ENCODE data around the gene TXNDC8.

GRCh38 chr9:110276781-110277180 is 60.9 kb downstream of the TXNDC8 start:
- TF ChIP-seq CTCF (IDR thresholded peaks at IDR 0.05): no peak
- TF ChIP-seq POLR2AphosphoS5 (IDR thresholded peaks at IDR 0.05; ENCODE audit: low read depth, low read length): no peak
- no peak for TF ChIP-seq SIN3A (IDR thresholded peaks at IDR 0.05; ENCODE audit: borderline replicate concordance, insufficient read depth, low read depth, low read length)
- no peak for TF ChIP-seq REST (IDR thresholded peaks at IDR 0.05; ENCODE audit: insufficient read depth in 1 of 2, low read depth in 2 of 2, low read length in 1 of 2)
- TF ChIP-seq TCF7L2 (IDR thresholded peaks at IDR 0.05; ENCODE audit: low read depth, low read length): no peak

Data from Panc1 (cell line).